Testis (tissue), 2 donors: ENCODE results near the gene KLRC4.

ENCODE experiments used
- POLR2A ChIP-seq: fragments of 450-650 bp; IDR thresholded peaks from one replicate; pipeline ENCODE4 v1.6.1; 2017; ENCODE audit warnings: antibody characterized with exemption, mild to moderate bottlenecking, moderate library complexity
- TF ChIP-seq, protein P1 (sequence below), 3 experiments: fragments of 450-650 bp in 2 of 3; fragments of 200-600 bp in 1 of 3; sonication (generic) in 1 of 3; IDR thresholded peaks; one replicate each; pipeline ENCODE4 v1.5.1; 2016 to 2019; ENCODE audit warnings: antibody characterized with exemption in 3 of 3, mild to moderate bottlenecking in 2 of 3, moderate library complexity in 1 of 3

DNA sequence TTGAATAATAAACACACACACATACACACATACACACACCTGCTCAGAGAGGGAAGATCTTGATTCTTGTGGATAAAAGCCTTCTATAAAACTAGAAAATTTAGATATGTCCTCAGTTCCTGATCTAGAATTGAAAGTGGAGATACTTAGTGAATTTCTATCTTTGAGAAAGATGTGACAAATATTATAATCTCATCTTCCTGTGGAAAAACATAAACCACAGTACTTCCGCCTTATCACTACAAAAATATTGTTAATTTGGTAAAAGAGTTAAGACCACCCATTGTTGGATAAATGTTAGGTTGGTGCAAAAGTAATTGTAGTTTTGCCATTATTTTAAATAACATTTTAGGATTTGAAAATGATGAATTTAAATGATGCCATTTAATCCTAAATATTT is 19.7 kb downstream of the KLRC4 start, which contains the start of gene KLRK1:
- TF ChIP-seq, protein P1, sequence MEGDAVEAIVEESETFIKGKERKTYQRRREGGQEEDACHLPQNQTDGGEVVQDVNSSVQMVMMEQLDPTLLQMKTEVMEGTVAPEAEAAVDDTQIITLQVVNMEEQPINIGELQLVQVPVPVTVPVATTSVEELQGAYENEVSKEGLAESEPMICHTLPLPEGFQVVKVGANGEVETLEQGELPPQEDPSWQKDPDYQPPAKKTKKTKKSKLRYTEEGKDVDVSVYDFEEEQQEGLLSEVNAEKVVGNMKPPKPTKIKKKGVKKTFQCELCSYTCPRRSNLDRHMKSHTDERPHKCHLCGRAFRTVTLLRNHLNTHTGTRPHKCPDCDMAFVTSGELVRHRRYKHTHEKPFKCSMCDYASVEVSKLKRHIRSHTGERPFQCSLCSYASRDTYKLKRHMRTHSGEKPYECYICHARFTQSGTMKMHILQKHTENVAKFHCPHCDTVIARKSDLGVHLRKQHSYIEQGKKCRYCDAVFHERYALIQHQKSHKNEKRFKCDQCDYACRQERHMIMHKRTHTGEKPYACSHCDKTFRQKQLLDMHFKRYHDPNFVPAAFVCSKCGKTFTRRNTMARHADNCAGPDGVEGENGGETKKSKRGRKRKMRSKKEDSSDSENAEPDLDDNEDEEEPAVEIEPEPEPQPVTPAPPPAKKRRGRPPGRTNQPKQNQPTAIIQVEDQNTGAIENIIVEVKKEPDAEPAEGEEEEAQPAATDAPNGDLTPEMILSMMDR (IDR thresholded peaks at IDR 0.05) = no peak
- no peak for TF ChIP-seq POLR2A
